A549 treated with CORT108297 at 1 μM for 4 hours (cell line): ENCODE data around the gene SETBP1. TPM values are rescaled to one million over a fixed set of nuclear protein-coding genes. Genes with fewer than 3 reads are reported as not detected.

Experiments used
- total RNA-seq: library from RNA; stranded (reverse); fragments of 200-300 nt; extraction: Qiagen RNA extraction; gene quantifications from 5 replicates; pipeline ENCODE4 v1.2.3, GENCODE V29; 2022

The SETBP1 gene
- 0.51 to 0.76 TPM (median 0.61 TPM) in 5 replicates for total RNA-seq

GRCh38 chr18:44680273-44681075 lies at the start of gene SETBP1:
Gene SETBP1, plus strand, starts transcription at chr18:44680888. Its CDS starts 20,459 bp downstream, at chr18:44701347.

